ENCODE measurements around the gene HIVEP3. TPM values are rescaled to one million over a fixed set of nuclear protein-coding genes. Genes with fewer than 3 reads are reported as not detected.

The HIVEP3 gene
- total RNA-seq, 4 donors from 2014 or later, result 1.4 to 3.0 (median 2.3) TPM

DNA sequence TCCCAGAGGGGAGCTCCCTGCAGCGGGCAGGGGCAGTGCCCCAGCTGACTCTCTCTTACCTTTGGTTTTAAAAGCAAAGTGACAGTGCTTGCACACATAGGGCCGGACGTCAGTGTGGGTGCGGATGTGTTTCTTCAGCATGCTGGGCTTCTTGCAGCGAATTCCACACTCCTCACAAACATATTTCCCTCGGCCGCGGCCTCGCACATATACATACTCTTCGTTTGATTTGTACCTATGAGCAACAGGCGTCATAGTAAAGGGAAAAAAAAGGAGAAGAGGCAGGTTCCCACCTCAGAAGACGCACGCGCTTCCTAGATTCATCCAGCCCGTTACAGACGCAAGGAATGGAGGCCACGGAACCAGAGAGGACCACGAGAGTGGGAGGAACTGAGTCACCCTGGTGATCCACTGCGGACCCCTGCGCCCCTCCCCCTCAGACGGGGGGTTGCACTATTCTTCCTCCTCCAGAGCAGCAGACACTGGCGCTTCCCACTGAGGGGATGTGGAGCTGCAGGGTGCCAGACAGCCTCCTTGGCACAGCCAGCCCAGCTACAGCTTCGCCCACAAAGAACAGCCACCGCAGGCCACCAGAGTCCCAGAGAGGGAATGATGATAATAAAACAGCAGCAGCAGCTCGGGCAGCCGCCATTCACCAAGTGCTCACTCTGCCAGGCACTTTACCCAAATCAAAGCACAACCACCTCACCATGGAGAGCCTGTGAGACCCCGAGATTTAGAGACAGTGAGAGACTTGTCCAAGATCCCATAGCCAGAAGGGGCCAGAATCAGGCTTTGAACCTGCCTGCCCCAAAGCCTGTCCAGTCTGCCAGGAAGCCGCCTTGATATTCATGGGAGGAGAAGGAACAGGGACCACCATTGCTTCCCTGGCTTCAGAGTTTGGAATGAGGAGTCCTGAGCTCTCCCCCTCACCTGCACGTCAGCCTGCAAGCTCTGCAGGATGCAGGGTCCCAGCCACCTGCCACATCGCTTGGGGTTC is 393.7 kb downstream of the HIVEP3 start:
- no peak overlapping the region for H3K27ac ChIP-seq (replicated peaks in 1 of 4)
- 91% methylated on average over 27 of the region's 30 CpGs for WGBS
- no peaks in the 10 kb centered on the region for H3K9me3 ChIP-seq
- H3K27me3 ChIP-seq, result no peaks in the 10 kb centered on the region
- H3K36me3 ChIP-seq, result peaks cover 0 to 5% (median 0%) of the 10 kb centered on the region in 4 donors
- TF ChIP-seq POLR2A (IDR thresholded peaks at IDR 0.05; ENCODE audit: low read depth) (no peak), EP300 (IDR thresholded peaks at IDR 0.05) (no peak), POLR2AphosphoS5 (IDR thresholded peaks at IDR 0.05) (no peak)
- TF ChIP-seq, protein P1, sequence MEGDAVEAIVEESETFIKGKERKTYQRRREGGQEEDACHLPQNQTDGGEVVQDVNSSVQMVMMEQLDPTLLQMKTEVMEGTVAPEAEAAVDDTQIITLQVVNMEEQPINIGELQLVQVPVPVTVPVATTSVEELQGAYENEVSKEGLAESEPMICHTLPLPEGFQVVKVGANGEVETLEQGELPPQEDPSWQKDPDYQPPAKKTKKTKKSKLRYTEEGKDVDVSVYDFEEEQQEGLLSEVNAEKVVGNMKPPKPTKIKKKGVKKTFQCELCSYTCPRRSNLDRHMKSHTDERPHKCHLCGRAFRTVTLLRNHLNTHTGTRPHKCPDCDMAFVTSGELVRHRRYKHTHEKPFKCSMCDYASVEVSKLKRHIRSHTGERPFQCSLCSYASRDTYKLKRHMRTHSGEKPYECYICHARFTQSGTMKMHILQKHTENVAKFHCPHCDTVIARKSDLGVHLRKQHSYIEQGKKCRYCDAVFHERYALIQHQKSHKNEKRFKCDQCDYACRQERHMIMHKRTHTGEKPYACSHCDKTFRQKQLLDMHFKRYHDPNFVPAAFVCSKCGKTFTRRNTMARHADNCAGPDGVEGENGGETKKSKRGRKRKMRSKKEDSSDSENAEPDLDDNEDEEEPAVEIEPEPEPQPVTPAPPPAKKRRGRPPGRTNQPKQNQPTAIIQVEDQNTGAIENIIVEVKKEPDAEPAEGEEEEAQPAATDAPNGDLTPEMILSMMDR (IDR thresholded peaks at IDR 0.05), result no peak
- intact Hi-C loops (cut with DNase I), result no loop called here
- no peak overlapping the region for H3K4me3 ChIP-seq
- DNase-seq (ENCODE audit: extremely low spot score), result no peak
- H3K4me1 ChIP-seq, result no peaks in the 10 kb centered on the region

DNA sequence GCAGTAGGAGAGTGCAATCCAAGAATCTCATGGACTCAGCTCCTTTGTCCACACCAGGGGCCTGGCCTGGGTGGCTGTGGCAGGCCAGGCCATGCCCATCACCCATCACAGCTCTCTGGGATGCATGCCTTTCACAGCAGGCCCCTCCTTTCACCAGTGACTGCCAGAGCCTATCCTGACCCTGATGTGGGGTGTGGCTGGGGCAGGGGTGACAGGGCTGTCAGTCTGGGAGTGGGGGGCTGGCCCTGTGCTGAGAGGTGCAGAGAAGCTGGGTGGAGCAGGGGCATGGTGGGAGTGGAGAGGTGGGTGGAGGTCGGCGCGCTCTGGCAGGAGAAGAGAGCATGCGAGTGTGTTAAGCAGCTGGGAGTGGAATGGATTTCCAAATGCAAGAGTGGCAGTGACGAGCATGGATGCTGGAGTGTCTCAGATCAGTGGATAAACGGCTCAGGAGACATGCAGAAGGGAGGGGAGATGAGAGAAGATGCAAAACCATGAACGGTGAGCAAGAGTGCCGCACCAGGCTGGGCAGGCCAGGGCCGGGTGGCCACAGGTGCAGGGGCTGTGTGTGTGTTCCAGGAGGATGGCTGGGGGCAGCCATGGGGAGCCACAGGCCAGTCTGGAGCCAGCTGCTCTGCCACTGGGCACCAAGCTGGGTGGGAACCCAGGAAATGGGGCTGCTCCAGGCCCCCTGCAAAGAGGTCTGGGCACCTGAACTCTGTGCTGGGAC is 394.6 kb downstream of the HIVEP3 start:
- peaks cover 0 to 5% (median 0%) of the 10 kb centered on the region in 4 donors for H3K36me3 ChIP-seq
- H3K4me3 ChIP-seq, result no peak overlapping the region
- no peaks in the 10 kb centered on the region for H3K27me3 ChIP-seq
- no peak for TF ChIP-seq POLR2AphosphoS5 (IDR thresholded peaks at IDR 0.05)
- TF ChIP-seq, protein P1 (IDR thresholded peaks at IDR 0.05), result no peak
- no peak for TF ChIP-seq POLR2A (IDR thresholded peaks at IDR 0.05; ENCODE audit: low read depth)
- no peak for TF ChIP-seq EP300 (IDR thresholded peaks at IDR 0.05)
- no peak for DNase-seq (ENCODE audit: extremely low spot score)
- WGBS, result 90% methylated on average over 9 of the region's 9 CpGs
- no peaks in the 10 kb centered on the region for H3K4me1 ChIP-seq
- H3K27ac ChIP-seq (replicated peaks in 1 of 4), result no peak overlapping the region
- intact Hi-C loops (cut with DNase I), result no loop called here
- H3K9me3 ChIP-seq, result no peaks in the 10 kb centered on the region

DNA sequence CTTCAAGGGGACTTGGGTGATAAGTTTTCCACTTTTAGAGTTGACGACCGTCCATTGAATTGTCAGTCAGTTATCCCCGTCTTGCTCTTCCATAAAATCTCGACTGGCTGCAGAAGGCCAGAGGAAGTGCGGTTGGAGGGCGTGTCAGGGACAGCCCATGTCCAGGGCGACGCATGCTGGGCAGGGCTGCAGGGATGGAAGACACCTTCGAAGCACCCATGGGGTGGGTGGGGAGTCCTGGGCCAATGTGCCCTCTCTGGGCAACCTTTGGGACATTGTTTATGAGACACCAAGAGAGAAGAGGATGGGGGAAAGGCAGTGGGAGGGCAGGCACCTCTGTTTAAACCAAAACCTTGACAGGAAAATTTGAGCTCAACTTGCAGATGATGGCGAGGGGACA is 395.7 kb downstream of the HIVEP3 start:
- H3K27me3 ChIP-seq, result no peaks in the 10 kb centered on the region
- H3K27ac ChIP-seq (replicated peaks in 1 of 4), result no peak overlapping the region
- TF ChIP-seq POLR2A (IDR thresholded peaks at IDR 0.05; ENCODE audit: low read depth), result no peak
- TF ChIP-seq POLR2AphosphoS5 (IDR thresholded peaks at IDR 0.05), result no peak
- TF ChIP-seq, protein P1 (IDR thresholded peaks at IDR 0.05), result no peak
- no peak for TF ChIP-seq EP300 (IDR thresholded peaks at IDR 0.05)
- no peaks in the 10 kb centered on the region for H3K9me3 ChIP-seq
- H3K36me3 ChIP-seq, result peaks cover 0 to 5% (median 0%) of the 10 kb centered on the region in 4 donors
- no peak overlapping the region for H3K4me3 ChIP-seq
- intact Hi-C loops (cut with DNase I), result no loop called here
- 86% methylated on average over 10 of the region's 10 CpGs for WGBS
- no peaks in the 10 kb centered on the region for H3K4me1 ChIP-seq
- DNase-seq (ENCODE audit: extremely low spot score), result no peak

DNA sequence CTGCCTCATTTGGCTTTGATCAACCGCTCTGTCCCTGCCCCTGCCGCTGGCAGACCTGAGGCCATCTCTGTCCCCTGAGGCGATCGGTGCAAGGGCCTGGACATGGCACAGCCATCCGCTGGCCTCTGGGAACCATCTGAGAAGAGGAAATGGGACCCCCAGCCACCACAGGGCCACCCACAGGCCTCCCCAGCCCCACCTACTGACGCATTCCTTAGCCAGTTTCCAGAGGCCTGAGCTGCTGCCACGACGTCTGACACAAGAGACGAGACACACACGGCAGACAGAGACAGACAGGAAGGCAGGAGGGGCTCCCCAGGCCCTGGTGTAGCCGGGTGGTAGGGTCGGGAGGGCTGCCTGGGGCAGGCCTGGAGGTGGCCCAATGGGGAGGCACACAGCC is 397.0 kb downstream of the HIVEP3 start:
- peaks cover 0 to 5% (median 0%) of the 10 kb centered on the region in 4 donors for H3K36me3 ChIP-seq
- no peaks in the 10 kb centered on the region for H3K27me3 ChIP-seq
- H3K9me3 ChIP-seq, result no peaks in the 10 kb centered on the region
- 94% methylated on average over 5 of the region's 12 CpGs for WGBS
- intact Hi-C loops (cut with DNase I), result no loop called here
- no peak overlapping the region for H3K4me3 ChIP-seq
- TF ChIP-seq POLR2AphosphoS5 (IDR thresholded peaks at IDR 0.05), result no peak
- TF ChIP-seq EP300 (IDR thresholded peaks at IDR 0.05), result no peak
- TF ChIP-seq POLR2A (IDR thresholded peaks at IDR 0.05; ENCODE audit: low read depth), result no peak
- TF ChIP-seq, protein P1 (IDR thresholded peaks at IDR 0.05), result no peak
- H3K4me1 ChIP-seq, result peaks cover 3 to 7% (median 4%) of the 10 kb centered on the region in 4 donors
- no peak overlapping the region for H3K27ac ChIP-seq (replicated peaks in 1 of 4)
- DNase-seq (ENCODE audit: extremely low spot score), result no peak
